ENCODE measurements around the gene EYA3.

The EYA3 gene

GRCh38 chr1:28074892-28075511 is 13.4 kb downstream of the EYA3 start:
- no peak overlapping the region for H3K4me3 ChIP-seq (ENCODE audit: low read depth, low read length)

GRCh38 chr1:28073867-28074266 is 14.5 kb downstream of the EYA3 start:
- no peak overlapping the region for H3K4me3 ChIP-seq (ENCODE audit: low read depth, low read length)

- no peak overlapping the region for H3K4me3 ChIP-seq (ENCODE audit: low read depth, low read length)
These were observed 16.6 kb downstream of the EYA3 start for GRCh38 chr1:28071813-28072212.

- H3K4me3 ChIP-seq (ENCODE audit: low read depth, low read length) = no peak overlapping the region
These were observed 17.5 kb downstream of the EYA3 start for GRCh38 chr1:28070725-28071593.

- H3K4me3 ChIP-seq (ENCODE audit: low read depth, low read length) = no peak overlapping the region
These were observed 20.8 kb downstream of the EYA3 start for GRCh38 chr1:28067523-28068090.

GRCh38 chr1:28066393-28067154 is 21.8 kb downstream of the EYA3 start:
- no peak overlapping the region for H3K4me3 ChIP-seq (ENCODE audit: low read depth, low read length)

GRCh38 chr1:28064064-28064463 is 24.3 kb downstream of the EYA3 start:
- no peak overlapping the region for H3K4me3 ChIP-seq (ENCODE audit: low read depth, low read length)

GRCh38 chr1:28062806-28063205 is 25.6 kb downstream of the EYA3 start:
- no peak overlapping the region for H3K4me3 ChIP-seq (ENCODE audit: low read depth, low read length)

- H3K4me3 ChIP-seq (ENCODE audit: low read depth, low read length) = no peak overlapping the region
These were observed 29.2 kb downstream of the EYA3 start for GRCh38 chr1:28058971-28059878.

- no peak overlapping the region for H3K4me3 ChIP-seq (ENCODE audit: low read depth, low read length)
These were observed 30.2 kb downstream of the EYA3 start for GRCh38 chr1:28058168-28058567.

GRCh38 chr1:28056129-28056925 is 32.1 kb downstream of the EYA3 start:
- no peak overlapping the region for H3K4me3 ChIP-seq (ENCODE audit: low read depth, low read length)

GRCh38 chr1:28050776-28051175 is 37.6 kb downstream of the EYA3 start:
- no peak overlapping the region for H3K4me3 ChIP-seq (ENCODE audit: low read depth, low read length)

GRCh38 chr1:28046716-28047115 is 41.7 kb downstream of the EYA3 start:
- H3K4me3 ChIP-seq (ENCODE audit: low read depth, low read length) = no peak overlapping the region

- no peak overlapping the region for H3K4me3 ChIP-seq (ENCODE audit: low read depth, low read length)
These were observed 42.6 kb downstream of the EYA3 start for GRCh38 chr1:28045777-28046176.

- no peak overlapping the region for H3K4me3 ChIP-seq (ENCODE audit: low read depth, low read length)
These were observed 44.0 kb downstream of the EYA3 start for GRCh38 chr1:28044399-28044798.

GRCh38 chr1:28039341-28039740 is 49.1 kb downstream of the EYA3 start:
- H3K4me3 ChIP-seq (ENCODE audit: low read depth, low read length) = no peak overlapping the region

GRCh38 chr1:28037946-28038345 is 50.5 kb downstream of the EYA3 start:
- H3K4me3 ChIP-seq (ENCODE audit: low read depth, low read length) = no peak overlapping the region

GRCh38 chr1:28037206-28037605 is 51.2 kb downstream of the EYA3 start:
- no peak overlapping the region for H3K4me3 ChIP-seq (ENCODE audit: low read depth, low read length)

- no peak overlapping the region for H3K4me3 ChIP-seq (ENCODE audit: low read depth, low read length)
These were observed 52.0 kb downstream of the EYA3 start for GRCh38 chr1:28036431-28036830.

GRCh38 chr1:28035420-28035819 is 53.0 kb downstream of the EYA3 start:
- H3K4me3 ChIP-seq (ENCODE audit: low read depth, low read length) = no peak overlapping the region
